Stimulated activated CD4-positive, alpha-beta T cell treated with anti-CD3 and anti-CD28 coated beads, Interleukin-12 subunit alpha, Interleukin-12 subunit beta, amount 100 ng/mL, for 24 hours (primary cell): ENCODE measurements around the gene GRIN1.

ENCODE experiments used
- DNase-seq, 2 experiments: peaks; one replicate each; pipeline ENCODE4 v3.0.0-alpha.2; 2020; ENCODE audit warnings: low read depth in 2 of 2

The GRIN1 gene

GRCh38 chr9:137216188-137216965, 77.4 kb downstream of the GRIN1 start:
- no peak for DNase-seq

- no peak for DNase-seq
These were observed 78.6 kb downstream of the GRIN1 start for GRCh38 chr9:137217276-137218211.

GRCh38 chr9:137218212-137218753, 79.3 kb downstream of the GRIN1 start:
- no peak for DNase-seq
